CD4-positive, alpha-beta T cell treated with Interleukin-17A for 1 hour (primary cell): ENCODE data around the gene WDPCP.
"Not testable (repeated sequence)": the region's sequence is repeated elsewhere in the genome, so short reads cannot be mapped to it uniquely, and the experiment has no call there.

ENCODE experiments used
- DNase-seq: peaks from one replicate; pipeline ENCODE4 v3.0.0-alpha.2; 2020

The WDPCP gene

DNA sequence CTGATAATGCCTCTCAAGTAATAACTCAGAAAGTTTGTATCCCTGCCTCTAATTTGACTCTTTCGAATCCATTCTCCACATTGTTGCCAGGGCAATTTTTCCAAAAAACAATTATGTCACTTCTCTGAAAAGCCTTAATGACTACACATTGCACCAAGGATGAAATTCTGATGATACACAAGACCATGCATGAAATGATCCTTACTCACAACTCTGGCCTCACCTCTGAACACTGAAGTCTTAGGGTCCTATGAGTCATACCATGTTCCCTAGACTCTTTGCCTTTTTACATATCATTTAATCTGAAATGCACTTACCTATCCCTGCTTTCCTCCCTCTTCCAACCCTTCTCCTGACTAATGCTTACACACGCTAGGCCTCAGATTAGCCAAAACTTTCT lies 51.0 kb downstream of the WDPCP start:
- DNase-seq: no peak

DNA sequence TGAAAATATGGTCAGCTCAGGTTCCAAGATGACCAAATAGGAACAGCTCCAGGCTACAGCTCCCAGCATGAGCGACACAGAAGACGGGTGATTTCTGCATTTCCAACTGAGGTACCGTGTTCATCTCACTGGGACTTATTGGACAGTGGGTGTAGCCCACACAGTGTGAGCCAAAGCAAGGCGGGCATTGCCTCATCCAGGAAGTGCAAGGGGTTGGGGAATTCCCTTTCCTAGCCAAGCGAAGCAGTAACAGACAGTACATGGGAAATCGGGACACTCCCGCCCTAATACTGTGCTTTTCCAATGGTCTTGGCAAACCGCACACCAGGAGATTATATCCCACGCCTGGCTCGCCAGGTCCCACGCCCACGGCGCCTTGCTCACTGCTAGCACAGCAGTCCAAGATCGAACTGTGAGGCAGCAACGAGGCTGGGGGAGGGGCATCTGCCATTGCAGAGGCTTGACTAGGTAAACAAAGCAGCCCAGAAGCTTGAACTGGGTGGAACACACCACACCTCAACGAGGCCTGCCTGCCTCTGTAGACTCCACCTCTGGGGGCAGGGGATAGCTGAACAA lies 57.5 kb downstream of the WDPCP start:
- DNase-seq: no peak

DNA sequence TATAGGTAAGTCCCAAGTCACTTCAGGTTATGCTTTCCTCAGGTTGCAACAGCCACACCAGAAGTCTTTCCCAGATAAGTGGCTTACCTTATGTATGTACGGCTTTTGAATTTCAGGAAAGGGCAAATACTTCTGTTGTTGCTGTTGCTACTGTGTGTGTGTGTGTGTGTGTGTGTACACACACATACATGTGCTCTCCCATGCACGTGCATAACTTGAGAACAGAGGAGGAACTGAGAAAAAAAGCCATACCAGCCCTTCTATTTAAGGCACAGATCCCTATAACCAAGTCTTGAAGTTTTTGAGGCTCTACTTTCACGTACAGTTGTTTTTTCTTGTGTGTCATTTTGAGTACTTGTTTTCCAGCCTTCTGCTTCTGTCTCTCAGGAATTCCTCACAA lies 62.4 kb downstream of the WDPCP start:
- DNase-seq: no peak

DNA sequence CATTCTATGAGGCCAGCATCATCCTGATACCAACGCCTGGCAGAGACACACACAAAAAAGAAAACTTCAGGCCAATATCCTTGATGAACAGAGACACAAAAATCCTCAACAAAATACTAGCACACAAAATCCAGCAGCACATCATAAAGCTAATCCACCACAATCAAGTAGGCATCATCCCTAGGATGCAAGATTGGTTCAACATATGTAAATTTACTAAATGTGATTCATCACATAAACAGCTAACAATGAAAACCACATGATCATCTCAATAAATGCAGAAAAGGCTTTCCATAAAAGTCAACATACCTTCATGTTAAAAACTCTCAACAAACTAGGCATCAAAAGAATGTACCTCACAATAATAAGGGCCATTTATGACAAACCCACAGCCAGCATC lies 65.3 kb downstream of the WDPCP start:
- no peak for DNase-seq

DNA sequence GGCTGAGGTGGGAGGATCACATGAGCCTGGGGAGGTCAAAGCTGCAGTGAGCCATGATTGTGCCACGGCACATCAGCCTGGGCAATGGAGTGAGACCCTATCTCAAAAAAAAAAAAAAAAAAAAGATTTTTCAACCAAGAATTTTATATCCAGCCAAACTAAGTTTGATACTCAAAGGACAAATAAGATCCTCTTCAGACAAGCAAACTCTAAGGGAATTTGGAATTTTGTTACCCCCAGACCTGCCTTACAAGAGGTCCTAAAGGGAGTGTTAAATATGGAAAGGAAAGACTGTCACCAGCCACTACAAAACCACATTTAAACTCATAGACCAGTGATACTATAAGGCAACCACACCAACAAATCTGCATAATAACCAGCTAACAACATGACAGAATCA lies 67.5 kb downstream of the WDPCP start:
- no peak for DNase-seq

DNA sequence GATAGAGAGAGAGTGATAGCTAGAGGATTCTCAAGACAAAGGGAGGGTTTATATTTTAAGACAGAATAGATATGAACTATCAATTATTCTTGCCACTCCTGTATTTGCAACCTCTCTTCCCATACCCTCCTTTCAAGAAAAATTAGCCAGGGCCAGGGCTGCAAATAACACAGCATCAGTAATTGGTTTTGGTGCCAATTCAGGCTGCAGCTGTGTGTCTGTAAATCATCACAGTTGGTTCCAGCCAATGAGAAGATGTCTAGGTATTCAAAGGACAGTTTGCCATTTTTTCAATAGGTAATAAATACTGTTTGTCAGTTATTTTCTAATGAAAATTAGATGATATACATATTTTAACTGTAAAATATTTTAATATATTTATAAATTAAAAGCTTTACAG lies 73.5 kb downstream of the WDPCP start:
- DNase-seq: no peak

DNA sequence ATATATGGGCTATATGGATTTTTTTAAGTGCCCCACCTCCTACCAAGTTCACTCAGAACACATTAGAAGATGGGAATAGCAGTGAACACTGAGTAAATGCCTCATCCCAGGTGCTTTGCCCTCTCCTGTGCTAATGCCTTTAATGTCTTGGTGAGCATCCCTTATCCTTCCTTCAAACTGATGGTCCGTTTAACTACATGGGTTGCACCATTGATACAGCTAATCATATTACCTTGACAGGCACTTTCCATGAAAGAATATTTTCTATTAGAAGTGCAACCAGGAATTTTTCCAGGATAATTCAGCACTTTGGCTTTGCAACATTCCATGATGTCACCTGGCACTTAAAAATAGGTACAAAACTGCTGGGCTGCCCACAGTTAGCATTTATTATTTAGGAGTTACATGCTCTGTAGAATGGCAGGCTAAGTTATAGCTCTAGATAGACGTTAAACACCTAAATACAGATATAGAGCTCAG lies 74.0 kb downstream of the WDPCP start:
- no peak for DNase-seq

DNA sequence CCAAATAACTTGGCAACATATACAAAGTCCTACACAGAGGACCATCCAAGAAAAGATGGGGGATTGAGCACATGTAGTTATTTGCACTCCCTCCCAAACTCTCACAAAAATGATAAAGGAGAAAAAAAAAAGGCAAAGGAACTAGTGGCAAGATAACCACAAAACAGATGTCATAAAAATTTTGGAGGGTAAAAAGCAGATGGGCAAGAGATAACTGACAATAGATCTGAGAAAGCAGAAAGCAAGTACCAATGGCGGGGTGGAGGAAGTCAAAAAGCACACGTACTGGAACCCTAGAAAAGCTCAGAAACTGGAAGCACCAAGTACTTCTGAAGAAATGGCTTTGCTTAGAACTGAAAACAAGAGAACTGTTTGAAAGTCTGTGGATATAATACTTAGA lies 82.0 kb downstream of the WDPCP start:
- no peak for DNase-seq

DNA sequence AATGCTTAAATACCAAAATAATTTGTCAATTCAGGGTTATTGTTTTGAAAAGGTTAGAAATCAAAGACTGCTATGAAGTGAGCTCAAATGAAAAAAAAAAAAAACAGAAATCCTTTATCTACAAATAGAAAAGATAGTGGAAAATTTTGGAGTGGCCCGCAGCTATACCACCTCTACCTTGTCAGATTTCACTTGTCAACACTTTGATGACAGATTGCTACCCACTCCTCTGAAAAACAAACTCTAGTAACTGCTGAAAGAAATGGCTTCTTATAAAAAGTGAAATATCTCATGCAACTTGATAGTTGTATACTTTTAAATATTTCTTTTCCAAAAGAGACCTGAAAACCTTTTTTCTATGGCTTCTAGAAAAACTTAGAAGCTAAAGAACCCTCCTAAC lies 84.5 kb downstream of the WDPCP start:
- DNase-seq: no peak

DNA sequence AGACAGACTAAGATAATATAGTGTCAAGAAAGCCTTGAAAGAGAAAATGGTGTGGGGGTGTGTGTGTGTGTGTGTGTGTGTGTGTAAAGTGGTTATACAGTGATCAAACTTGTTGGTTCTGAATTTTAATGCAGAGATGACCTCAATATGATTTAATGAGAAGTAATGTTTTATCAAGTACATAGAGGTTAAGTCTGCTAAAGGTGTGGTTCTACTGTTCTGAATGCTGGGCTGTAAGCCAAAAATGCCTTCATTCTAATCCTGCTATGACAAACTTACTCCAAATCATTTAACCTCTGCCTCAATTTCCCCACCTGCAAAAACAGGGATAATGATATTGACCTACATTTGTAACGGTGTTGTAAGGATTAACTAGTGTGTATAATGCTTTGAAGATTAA lies 87.9 kb downstream of the WDPCP start:
- DNase-seq: no peak

DNA sequence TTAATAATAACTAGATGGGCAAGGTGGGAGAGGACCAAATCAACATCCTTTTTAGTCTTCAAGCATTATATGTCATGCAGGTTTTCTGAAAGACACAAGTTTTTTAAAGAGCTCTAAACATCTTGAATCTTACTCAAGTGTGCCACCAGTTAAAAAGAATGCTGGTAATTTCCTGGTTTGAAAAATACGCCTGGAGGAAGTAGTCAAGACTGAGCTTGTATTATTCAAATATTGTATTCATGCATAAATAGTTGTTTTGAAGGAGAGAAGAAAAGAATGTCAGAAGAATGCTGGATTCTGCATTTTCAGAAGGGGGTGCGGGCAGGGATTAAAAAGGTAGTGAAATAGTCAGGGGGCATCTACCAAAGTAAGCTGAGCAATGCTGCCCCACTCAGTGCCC lies 90.7 kb downstream of the WDPCP start:
- no peak for DNase-seq

DNA sequence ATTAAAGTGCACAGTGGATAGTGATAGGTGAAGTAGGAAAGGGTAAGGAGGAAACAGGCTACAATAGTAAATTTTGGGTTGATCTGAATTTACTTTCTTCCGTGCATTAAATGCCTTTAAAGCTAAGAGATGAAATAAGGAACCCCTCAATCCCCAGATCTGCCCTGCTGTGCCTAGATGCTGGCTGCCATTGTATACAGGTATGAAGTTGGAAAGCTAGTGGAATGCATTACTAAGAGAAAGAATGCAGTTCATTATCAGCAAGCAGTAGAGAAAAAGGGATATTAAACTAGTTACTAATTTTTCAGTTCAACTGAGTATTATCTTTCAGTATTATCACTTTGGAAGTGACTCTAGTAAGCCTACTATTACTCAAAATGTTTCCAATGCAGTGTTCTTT lies 93.3 kb downstream of the WDPCP start:
- no peak for DNase-seq

DNA sequence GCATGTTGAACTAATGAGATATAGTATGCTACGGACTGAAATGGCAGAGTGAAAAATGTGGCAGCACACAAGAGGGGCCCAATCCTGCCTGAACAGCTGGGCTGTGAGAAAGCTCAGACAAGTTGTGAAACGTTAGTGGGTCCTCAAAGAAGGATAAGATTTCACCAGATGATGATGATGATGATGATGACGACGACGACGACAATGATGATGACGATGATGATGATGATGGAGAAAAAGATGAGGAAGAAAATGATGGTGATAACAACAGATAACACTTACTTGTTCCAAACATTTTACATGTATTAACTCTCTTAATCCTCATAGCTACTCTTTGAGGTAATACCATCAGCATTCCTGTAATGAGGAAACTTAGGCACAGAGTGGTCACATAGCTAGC lies 94.2 kb downstream of the WDPCP start:
- DNase-seq: no peak

DNA sequence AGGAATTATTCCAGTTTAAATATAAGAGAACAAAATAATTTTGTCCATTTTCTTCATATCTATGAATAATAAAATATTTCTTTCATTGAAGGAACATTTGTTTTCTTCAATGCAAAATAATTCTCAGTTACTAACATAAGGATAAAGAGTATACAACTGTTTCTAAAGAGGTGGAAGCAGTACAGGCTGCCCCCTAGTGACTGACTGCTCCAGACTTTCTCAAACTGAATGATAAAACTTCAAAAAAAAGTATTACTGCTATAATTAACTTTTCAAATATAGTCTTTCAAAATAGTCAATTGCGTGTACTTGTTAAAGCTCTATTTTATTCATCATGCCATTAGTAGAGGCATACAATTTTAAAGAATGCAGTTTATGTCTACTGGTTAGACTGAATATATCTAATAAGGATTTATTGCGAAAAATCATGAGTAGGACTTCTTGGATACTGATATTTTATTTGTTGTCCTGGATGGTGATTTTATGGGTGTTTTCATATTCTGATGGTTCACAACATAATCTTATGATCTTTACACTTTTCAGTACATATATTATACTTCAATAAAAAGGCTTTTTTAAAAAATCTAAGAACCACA lies 100.1 kb downstream of the WDPCP start:
- DNase-seq: no peak

DNA sequence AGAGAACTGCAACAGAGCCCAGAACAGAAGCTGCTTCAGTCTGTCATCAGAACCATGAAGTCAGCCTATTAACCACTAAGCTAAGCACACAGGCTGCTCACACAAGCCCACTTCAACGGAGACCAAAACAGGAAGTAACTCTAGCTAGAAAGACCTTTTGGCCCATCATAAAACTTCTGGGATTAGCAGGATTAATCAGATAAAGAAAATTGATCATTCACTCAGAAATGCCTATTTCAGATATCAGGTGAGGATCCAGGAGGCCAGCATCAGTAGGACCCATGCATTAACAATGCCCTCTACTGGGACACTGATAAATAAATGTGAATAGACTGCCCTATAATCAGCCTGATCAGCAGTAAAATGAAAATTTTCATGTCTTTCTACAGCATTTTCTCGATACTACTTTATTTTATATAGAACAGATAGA lies 101.4 kb downstream of the WDPCP start:
- no peak for DNase-seq

DNA sequence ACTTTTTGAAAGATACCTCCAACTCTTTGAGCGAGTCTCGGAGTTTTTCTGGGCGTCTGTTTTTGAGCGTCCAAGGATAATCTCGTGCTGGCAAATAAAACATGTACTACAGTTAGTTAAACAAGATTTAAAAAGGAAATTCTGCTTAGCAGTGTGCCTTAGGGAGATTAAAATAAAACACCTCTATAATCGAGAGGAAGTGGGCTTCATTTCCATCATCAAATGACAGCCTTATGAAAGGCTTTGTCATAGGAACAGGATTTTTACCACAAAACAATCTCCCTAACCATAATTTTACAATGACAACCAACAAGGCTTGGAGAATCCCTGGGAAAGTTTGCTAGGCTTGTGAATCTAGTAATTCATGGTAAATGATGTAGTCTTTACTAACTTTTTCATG lies 103.4 kb downstream of the WDPCP start:
- no peak for DNase-seq

DNA sequence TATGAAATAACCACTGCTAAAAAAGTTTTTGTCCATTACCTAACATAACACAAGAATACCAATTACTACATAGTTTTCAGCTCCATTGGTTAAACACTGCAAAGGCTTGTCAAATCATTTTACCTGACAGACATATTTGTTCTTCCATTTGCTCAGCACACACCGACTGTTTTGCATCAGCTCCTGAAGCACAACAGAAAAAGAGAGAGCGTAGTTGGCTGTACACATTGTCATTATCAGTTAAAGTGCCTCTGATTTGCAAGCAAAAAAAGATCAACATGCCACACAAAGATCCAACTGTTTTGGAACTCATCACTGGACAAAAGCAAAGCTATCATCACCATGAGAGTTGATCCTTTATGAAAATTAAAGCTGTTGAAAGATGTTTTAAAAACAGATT lies 103.8 kb downstream of the WDPCP start:
- DNase-seq: no peak

DNA sequence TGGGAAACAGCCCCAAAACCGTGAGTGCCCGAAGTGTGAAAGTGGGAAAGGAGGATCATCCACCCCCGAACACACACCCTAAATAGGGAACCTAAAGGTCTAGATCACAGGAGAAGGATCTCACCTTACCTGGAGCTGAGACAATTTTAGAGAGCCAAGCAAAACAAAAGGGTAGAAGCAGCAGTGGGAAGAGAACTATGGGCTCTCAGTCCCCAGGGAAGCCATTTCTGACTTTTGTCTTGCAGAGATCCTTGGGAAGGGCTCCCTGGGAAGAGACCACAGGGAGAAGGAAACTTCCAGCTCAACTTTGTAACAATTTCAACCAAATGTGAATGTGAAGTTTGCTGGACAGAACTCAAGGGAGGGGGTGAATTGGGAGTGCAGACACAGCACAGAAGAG lies 110.6 kb downstream of the WDPCP start:
- no peak for DNase-seq

DNA sequence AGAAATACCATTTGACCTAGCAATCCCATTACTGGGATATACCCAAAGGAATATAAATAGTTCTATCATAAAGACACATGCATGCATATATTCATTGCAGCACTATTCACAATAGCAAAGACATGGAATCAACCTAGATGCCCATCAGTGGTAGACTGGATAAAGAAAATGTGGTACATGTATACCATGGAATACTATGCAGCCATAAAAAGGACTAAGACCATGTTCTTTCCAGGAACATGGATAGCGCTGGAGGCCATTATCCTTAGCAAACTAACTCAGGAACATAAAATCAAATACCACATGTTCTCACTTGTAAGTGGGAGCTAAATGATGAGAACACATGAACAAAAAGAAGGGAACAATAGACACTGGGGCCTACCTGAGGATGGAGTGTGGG lies 119.0 kb downstream of the WDPCP start:
- DNase-seq: not testable (repeated sequence)

DNA sequence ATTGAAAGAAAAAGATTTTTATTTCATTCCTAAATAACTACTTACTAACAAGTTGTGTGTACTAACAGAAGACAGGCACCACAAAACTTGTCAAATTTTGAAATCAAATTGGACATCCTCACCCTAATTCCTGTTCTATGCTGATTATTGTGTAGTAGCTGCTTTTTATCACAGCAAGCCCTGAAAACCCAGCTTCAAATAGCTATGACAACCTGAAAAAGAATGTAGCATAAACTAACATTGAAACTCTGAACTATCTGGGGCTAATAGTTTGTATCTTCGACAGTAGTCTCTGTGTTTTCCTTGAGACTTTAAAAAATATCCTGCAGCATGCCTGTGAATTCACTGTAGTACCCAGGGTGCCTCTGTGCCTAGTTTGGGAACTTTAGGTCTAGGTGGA lies 122.6 kb downstream of the WDPCP start:
- DNase-seq: no peak

DNA sequence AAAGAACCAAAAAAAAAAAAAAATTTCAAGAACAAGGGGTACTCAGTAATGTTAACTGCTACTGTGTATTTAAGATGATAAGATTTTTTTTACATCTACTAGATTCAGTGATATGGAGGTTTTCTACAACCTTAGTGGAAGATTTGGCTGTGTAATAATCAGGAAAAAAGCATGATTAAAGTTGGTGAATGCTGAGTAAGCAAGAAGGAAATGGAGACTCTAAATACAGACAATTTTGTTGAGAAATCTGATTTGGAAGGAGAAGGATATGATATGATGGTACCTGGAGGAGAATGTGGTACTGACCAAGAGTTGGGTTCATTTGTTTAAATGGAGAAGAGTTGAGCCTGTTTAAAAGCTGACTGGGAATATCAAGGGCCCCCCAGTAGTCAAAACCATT lies 125.1 kb downstream of the WDPCP start:
- DNase-seq: no peak

DNA sequence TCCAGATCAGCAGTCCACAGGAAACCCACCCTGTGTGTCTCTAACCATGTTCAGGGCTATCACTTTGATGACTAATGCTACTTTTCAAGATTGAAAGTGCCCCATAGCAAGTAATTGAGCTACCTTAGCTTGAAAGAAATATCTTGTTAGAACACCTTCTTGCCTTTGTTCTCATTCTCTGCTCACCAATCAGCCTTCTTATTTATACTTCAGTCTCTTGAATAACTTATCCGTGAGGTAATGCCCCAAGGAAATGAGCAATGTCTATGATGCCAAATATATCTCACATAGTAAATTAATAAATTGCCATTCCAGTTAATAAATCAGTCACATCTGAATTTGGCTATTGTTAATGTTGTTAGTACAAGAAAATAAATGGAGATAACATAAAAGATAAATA lies 141.6 kb downstream of the WDPCP start:
- DNase-seq: no peak

DNA sequence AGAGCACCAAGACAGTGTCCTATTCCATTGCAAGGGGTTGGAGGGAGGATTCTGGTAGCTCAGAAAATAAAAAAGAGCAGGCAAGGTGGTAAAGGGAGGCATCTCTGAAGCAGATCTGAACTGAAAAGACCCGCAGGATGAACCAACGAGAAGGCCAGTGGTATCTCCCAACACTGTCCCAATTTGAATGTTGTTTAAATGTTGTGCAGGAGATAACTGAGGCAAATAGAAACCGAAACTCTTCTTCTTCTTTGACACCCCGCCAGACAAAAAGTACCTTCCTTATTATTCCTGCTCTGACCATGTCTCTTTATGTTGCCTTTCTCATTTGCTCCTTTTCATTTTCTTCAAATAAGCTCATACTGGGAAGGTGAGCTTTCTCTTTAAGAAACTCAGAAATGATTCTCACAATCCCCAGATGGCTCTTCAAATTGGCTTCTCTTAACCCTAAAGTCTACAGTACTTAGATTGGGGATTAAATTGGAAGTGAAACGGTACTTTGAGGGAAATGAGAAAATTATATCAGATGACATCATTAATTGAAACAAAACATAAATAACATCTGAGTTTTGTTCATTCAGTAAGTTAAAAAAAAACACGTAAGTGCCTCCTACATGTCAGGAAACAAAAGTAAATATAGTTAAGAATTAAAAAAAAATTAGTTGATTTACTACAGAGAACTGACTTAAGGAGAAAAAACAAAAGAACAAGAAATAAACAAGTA lies 143.6 kb downstream of the WDPCP start:
- peak; percentile 10 for DNase-seq

DNA sequence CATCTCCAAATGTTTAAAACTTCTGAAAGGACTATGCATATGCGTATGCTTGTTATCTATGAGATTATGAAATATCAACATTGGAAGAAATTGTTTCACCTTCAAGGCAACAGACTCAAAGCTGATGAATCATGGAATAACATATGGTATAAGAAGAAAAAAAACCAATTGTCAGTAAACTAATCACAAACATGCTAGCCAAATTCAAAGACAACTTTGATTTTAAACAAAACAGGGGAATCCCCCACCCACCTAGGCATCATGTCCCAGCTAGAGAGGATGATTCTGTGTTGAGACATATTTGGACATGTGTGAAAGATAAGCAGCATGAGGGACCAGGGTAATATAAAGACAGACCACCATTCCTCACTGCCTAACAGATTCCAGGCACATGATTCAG lies 147.7 kb downstream of the WDPCP start:
- no peak for DNase-seq

DNA sequence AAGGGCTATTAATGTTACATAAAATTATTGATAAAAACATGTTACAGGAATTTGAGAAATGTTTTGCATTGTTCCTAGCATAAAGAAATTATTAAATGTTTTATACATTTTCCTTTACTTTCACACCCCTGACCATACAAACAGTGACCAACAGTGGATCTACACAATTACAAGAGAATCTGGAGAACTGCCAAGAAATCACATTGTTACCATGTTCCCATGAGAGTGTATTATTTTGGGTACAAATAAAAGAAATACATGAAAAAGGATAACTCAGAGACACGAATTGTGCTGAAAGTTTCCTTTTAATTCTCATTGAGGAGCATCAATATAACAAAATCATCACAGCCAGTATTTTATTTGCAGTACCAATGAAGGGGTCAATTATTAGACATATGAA lies 150.1 kb downstream of the WDPCP start:
- DNase-seq: no peak
